ENCODE results near the gene ALDOC.

DNA sequence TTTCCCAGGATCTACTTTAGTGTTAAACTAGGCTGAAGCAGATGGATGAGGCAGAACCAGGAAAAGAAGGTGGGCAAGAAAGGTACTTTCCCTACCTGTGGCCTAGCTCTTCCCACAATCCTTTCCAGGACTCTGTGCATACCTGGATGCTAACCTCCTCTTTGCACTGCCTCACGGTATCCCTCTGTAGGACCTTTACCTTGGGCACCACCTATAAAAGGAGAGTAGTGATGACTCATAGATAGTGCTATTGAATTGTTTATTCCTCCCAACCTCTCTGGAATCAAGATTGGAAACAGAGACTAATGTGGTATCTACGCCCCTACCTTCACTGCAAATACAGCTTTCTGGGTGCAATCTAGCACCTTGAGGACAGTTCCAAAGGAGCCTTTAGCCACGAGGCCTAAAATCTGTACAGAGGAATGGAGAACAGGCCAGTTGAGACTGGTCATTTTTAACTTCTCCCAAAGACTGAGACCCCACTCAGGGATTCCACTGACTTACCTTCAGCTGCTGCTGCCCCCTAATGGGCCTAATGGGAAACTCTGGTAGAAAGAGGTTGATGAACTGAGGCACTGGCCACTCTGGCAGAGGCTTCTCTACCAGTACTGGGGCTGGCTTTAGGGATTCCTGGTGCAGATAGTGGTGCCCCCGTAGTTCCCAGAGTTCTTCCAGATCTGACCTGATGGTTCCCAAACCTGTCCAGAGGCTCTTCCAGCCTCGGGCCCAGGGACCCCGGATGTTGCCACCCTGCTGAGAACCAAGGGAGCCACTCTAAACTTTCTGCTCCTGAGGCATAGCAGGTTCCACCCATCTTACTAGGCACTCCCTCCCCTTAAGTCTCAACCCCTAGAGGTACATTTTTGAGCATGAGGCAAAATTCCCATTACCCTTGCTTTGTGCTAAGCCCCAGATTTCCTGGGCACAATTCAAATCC lies 36.5 kb upstream of the ALDOC start:
- TF ChIP-seq POLR2AphosphoS5 (IDR thresholded peaks at IDR 0.05) (no peak), POLR2A (IDR thresholded peaks at IDR 0.05) (no peak)
- TF ChIP-seq, protein P1, sequence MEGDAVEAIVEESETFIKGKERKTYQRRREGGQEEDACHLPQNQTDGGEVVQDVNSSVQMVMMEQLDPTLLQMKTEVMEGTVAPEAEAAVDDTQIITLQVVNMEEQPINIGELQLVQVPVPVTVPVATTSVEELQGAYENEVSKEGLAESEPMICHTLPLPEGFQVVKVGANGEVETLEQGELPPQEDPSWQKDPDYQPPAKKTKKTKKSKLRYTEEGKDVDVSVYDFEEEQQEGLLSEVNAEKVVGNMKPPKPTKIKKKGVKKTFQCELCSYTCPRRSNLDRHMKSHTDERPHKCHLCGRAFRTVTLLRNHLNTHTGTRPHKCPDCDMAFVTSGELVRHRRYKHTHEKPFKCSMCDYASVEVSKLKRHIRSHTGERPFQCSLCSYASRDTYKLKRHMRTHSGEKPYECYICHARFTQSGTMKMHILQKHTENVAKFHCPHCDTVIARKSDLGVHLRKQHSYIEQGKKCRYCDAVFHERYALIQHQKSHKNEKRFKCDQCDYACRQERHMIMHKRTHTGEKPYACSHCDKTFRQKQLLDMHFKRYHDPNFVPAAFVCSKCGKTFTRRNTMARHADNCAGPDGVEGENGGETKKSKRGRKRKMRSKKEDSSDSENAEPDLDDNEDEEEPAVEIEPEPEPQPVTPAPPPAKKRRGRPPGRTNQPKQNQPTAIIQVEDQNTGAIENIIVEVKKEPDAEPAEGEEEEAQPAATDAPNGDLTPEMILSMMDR (IDR thresholded peaks at IDR 0.05 in 8 of 11, conservative IDR thresholded peaks at IDR 0.05 in 3 of 11) = peak in 10 of 11 experiments; percentile 24 to 75 (median 65)
